Liver (tissue), 9 donors: Measurements from ENCODE around the gene TMA7B. TPM values are rescaled to one million over a fixed set of nuclear protein-coding genes. Genes with fewer than 3 reads are reported as not detected.

Experiments
- DNase-seq: peaks from one replicate; pipeline ENCODE4 v3.0.0-alpha.2; 2017; ENCODE audit warnings: low spot score
- H3K27ac ChIP-seq, 2 donors: one replicate each; pipeline ENCODE4 v1.7.0; 2013; ENCODE audit warnings: inconsistent platforms in 2 of 2, low read length in 2 of 2, control low read depth in 1 of 2, low read depth in 1 of 2, mild to moderate bottlenecking in 1 of 2
- H3K27me3 ChIP-seq, 4 donors: one replicate each; pipeline versions ENCODE4 v1.6.1 to v1.7.0; 2013; ENCODE audit warnings: low read length in 3 of 4, inconsistent platforms in 1 of 4, mild to moderate bottlenecking in 1 of 4, moderate library complexity in 1 of 4; ENCODE audit not compliant: control insufficient read depth in 4 of 4, insufficient read depth in 4 of 4
- H3K36me3 ChIP-seq, 4 donors: one replicate each; pipeline versions ENCODE4 v1.6.1 to v1.7.0; 2013; ENCODE audit warnings: low read length in 3 of 4, mild to moderate bottlenecking in 3 of 4, low read depth in 1 of 4, moderate library complexity in 1 of 4; ENCODE audit not compliant: control insufficient read depth in 4 of 4, insufficient read depth in 3 of 4
- H3K4me1 ChIP-seq, 4 donors: one replicate each; pipeline versions ENCODE4 v1.6.1 to v1.7.0; 2013; ENCODE audit warnings: low read length in 3 of 4, mild to moderate bottlenecking in 3 of 4, moderate library complexity in 1 of 4; ENCODE audit not compliant: control insufficient read depth in 4 of 4, insufficient read depth in 4 of 4
- H3K4me3 ChIP-seq, 3 donors: one replicate each; pipeline versions ENCODE4 v1.6.1 to v1.7.0; 2013; ENCODE audit warnings: low read length in 3 of 3, control low read depth in 1 of 3, low read depth in 1 of 3, mild to moderate bottlenecking in 1 of 3
- H3K9ac ChIP-seq, 2 donors: one replicate each; pipeline ENCODE4 v1.7.0; 2013; ENCODE audit warnings: low read length in 2 of 2, mild to moderate bottlenecking in 2 of 2, moderate library complexity in 2 of 2, control low read depth in 1 of 2, low read depth in 1 of 2
- H3K9me3 ChIP-seq, 4 donors: one replicate each; pipeline versions ENCODE4 v1.6.1 to v1.7.0; 2013; ENCODE audit warnings: low read length in 3 of 4; ENCODE audit not compliant: control insufficient read depth in 4 of 4
- EGR1 ChIP-seq, 2 donors: IDR thresholded peaks; 2 replicates each; pipeline ENCODE4 v1.6.1; 2016 to 2018; ENCODE audit warnings: antibody characterized with exemption in 2 of 2, low read depth in 2 of 2
- FOXA2 ChIP-seq: IDR thresholded peaks from 2 replicates; pipeline ENCODE4 v1.6.1; 2016; ENCODE audit warnings: antibody characterized with exemption
- GABPA ChIP-seq, 2 donors: IDR thresholded peaks in 1 of 2; conservative IDR thresholded peaks in 1 of 2; 2 replicates each; pipeline ENCODE4 v1.6.1; 2016; ENCODE audit warnings: antibody characterized with exemption in 2 of 2, mild to moderate bottlenecking in 1 of 2, moderate library complexity in 1 of 2
- HNF4A ChIP-seq, 2 donors: conservative IDR thresholded peaks; 2 replicates each; pipeline ENCODE4 v1.6.1; 2016; ENCODE audit warnings: antibody characterized with exemption in 2 of 2, mild to moderate bottlenecking in 2 of 2
- HNF4G ChIP-seq: IDR thresholded peaks from 2 replicates; pipeline ENCODE4 v1.6.1; 2016; ENCODE audit warnings: antibody characterized with exemption
- JUND ChIP-seq, 2 donors: IDR thresholded peaks; 2 replicates each; pipeline ENCODE4 v1.6.1; 2016; ENCODE audit warnings: antibody characterized with exemption in 2 of 2
- NR2F2 ChIP-seq: IDR thresholded peaks from 2 replicates; pipeline ENCODE4 v1.6.1; 2016; ENCODE audit warnings: antibody characterized with exemption
- RAD21 ChIP-seq, 2 donors: IDR thresholded peaks; 2 replicates each; pipeline ENCODE4 v1.6.1; 2016; ENCODE audit warnings: antibody characterized with exemption in 2 of 2, mild to moderate bottlenecking in 2 of 2
- REST ChIP-seq: IDR thresholded peaks from 2 replicates; pipeline ENCODE4 v1.6.1; 2016; ENCODE audit warnings: antibody characterized with exemption, mild to moderate bottlenecking
- RXRA ChIP-seq, 2 donors: IDR thresholded peaks; 2 replicates each; pipeline ENCODE4 v1.6.1; 2017 to 2018; ENCODE audit warnings: antibody characterized with exemption in 2 of 2, mild to moderate bottlenecking in 1 of 2
- SP1 ChIP-seq: IDR thresholded peaks from 2 replicates; pipeline ENCODE4 v1.6.1; 2018; ENCODE audit warnings: antibody characterized with exemption, mild to moderate bottlenecking
- TAF1 ChIP-seq: conservative IDR thresholded peaks from 2 replicates; pipeline ENCODE4 v1.6.1; 2016; ENCODE audit warnings: antibody characterized with exemption, mild to moderate bottlenecking
- ZBTB33 ChIP-seq: IDR thresholded peaks from 2 replicates; pipeline ENCODE4 v1.6.1; 2016; ENCODE audit warnings: antibody characterized with exemption
- WGBS: extraction: QIAGEN DNeasy Blood & Tissue Kit; methylation state at CpG from one replicate; pipeline ENCODE4 v1.1.7; 2013; 5-methylcytosine and 5-hydroxymethylcytosine counted together
- polyA plus RNA-seq, 2 donors: library from polyadenylated mRNA; stranded (reverse) in 1 of 2; unstranded in 1 of 2; fragments of 200-250 nt in 1 of 2; fragments of >200 nt in 1 of 2; fragmentation: Nextera tagmentation in 1 of 2; extraction: Ambion mirVana in 1 of 2; gene quantifications; one replicate each; pipeline versions ENCODE4 v1.2.1 to v1.2.3, GENCODE V29; 2013 to 2015
- total RNA-seq, 2 donors: library from RNA; depleted of rRNA; stranded (reverse); fragments of >200 nt; gene quantifications; one replicate each; pipeline ENCODE4 v1.2.3, GENCODE V29; 2014
- TF ChIP-seq, protein P1 (sequence below): IDR thresholded peaks from 2 replicates; pipeline ENCODE4 v1.6.1; 2016; ENCODE audit warnings: antibody characterized with exemption
- TF ChIP-seq, protein P2 (sequence below): IDR thresholded peaks from 2 replicates; pipeline ENCODE4 v1.6.1; 2016; ENCODE audit warnings: antibody characterized with exemption
- donor health status: healthy.
- donor health status: healthy.
- donor health status: healthy.
- donor health status: healthy.
- donor health status: healthy.

The TMA7B gene
- total and polyA plus RNA-seq, 4 donors: 0.25 to 2.1 TPM; not detected in 2

DNA sequence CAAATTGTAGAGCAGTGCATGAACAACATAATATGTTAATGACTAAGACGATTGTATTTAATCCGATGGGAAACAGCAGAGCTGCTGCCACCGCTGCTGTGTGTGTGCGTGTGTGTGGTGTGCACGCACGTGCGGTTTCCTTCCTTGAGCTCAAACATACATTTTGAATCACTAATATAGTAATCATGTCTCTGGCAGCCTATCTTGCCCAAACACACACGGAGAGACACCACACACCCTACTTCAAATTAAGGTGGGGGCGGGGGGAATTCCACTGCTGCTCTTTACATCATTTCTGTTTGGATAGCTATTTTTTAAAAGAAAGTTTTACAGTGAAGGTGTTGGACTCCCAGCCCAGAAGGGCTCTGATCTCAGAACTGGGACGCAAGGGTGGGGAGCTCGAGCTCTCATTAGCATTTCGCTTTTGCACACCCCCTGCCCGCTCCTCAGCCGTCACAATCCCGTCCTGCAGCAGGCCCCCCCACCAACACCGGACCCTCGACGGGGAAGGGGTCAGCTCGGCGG, 33.9 kb downstream of the TMA7B start:
- no peak overlapping the region for H3K4me3 ChIP-seq
- peak; percentile 58 for DNase-seq

DNA sequence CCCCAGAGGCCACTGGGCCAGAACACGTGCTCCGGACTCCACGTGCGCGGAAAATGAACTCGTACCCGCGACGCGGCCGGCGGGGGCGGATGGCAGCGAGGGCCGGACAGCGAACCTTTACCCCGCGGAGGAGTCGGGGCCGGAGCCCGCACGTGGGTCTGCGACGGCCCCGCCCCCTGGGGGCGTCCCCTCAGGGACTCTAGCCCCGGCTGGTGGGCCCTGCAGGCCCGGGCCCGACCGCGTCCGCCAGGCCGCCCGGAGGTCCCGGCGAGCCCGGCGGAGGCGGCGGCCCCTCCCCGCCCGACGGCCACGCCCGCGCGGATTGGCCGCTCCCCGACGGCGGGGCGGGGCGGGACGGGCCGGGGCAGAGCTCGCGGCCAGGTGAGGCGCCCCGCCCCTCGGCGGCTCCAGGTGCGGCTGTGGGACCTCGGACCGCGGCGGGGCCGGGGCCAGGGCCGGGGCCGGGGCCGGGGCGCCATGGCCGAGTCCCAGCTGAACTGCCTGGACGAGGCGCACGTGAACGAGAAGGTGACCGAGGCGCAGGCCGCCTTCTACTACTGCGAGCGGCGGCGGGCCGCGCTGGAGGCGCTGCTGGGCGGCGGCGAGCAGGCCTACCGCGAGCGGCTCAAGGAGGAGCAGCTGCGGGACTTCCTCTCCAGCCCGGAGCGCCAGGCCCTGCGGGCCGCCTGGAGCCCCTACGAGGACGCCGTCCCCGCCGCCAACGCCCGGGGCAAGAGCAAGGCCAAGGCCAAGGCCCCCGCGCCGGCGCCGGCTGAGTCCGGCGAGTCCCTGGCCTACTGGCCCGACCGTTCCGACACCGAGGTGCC, 34.6 kb downstream of the TMA7B start, which contains the start of gene FAM83F:
TSS of gene FAM83F (plus strand) at position 389 of the 827 bp plus-strand sequence. CDS start at position 478, 89 bp downstream.
- H3K4me1 ChIP-seq: peaks cover 20 to 76% (median 67%) of the 10 kb centered on the region in 4 donors
- no peaks in the 10 kb centered on the region for H3K36me3 ChIP-seq
- WGBS: 31% methylated on average over 115 of the region's 115 CpGs
- TF ChIP-seq FOXA2: no peak
- no peak for TF ChIP-seq NR2F2
- peak in 1 of 2 donors; percentile 5 for TF ChIP-seq RXRA (IDR thresholded peaks at IDR 0.05)
- TF ChIP-seq, protein P1, sequence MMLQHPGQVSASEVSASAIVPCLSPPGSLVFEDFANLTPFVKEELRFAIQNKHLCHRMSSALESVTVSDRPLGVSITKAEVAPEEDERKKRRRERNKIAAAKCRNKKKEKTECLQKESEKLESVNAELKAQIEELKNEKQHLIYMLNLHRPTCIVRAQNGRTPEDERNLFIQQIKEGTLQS: no peak
- TF ChIP-seq EGR1 (IDR thresholded peaks at IDR 0.05; ENCODE audit: low read depth in 2 of 2): peak; percentile 43 to 64
- peak; percentile 61 for DNase-seq
- H3K9ac ChIP-seq: no peak within 1 kb of the TSS
- no peaks in the 10 kb centered on the region for H3K27me3 ChIP-seq
- peak within 1 kb of the TSS in 1 of 2 donors; percentile 22 for H3K27ac ChIP-seq
- H3K9me3 ChIP-seq: no peaks in the 10 kb centered on the region
- peak within 1 kb of the TSS in 1 of 3 donors; percentile 41 for H3K4me3 ChIP-seq

More for the DNA sequence above, 33.9 kb downstream of the TMA7B start:
- 49% methylated on average over 20 of the region's 20 CpGs for WGBS
- Histone ChIP-seq H3K27ac (no peak overlapping the region), H3K27me3 (no peaks in the 10 kb centered on the region), H3K4me1 (peaks cover 17 to 72% (median 61%) of the 10 kb centered on the region in 4 donors), H3K9ac (no peak overlapping the region), H3K9me3 (no peaks in the 10 kb centered on the region), H3K36me3 (no peaks in the 10 kb centered on the region)
- TF ChIP-seq, protein P1: no peak
- no peak for TF ChIP-seq TAF1
- TF ChIP-seq, protein P2, sequence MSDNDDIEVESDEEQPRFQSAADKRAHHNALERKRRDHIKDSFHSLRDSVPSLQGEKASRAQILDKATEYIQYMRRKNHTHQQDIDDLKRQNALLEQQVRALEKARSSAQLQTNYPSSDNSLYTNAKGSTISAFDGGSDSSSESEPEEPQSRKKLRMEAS: no peak
- TF ChIP-seq EGR1 (IDR thresholded peaks at IDR 0.05; ENCODE audit: low read depth in 2 of 2): no peak
- no peak for TF ChIP-seq HNF4G
- TF ChIP-seq NR2F2: no peak
- TF ChIP-seq GABPA (IDR thresholded peaks at IDR 0.05 in 1 of 2, conservative IDR thresholded peaks at IDR 0.05 in 1 of 2): no peak
- TF ChIP-seq FOXA2: no peak

DNA sequence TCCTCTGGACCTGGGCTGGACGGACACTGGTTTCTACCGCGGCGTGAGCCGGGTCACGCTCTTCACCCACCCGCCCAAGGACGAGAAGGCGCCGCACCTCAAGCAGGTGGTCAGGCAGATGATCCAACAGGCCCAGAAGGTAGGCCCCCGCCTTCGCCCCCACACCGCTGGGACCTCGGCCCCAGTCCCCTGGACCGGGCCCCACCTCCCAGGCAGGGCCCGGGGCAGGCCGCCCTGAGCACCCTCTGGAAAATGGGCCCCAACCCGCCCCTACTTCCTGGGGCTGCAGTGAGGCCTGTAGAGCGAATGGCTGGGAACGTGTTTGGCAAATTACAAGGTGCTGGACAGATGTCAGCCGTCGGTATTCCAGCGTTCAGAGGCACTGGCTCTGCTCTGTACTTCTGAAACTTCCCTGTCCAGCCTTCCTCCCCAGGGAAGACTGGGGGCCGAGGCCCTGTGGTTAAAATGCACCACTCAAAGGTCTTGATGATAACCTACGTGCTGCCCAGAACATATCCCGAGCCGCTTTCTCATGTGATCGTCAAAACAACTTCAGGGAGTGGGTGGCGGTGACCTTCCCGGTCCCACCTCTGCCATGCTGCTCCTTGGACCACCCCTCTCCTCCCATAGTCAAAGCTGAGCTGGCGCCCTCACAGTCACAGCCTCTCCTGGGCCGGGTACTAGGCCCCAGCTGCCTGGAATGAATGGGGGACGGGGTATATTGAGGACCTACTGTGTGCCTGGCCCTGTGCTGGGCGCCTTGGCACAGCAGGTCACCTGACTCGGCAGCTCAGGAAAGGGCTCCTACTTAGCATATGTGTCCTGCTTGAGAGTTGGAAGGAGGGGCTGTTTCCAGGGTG, 35.4 kb downstream of the TMA7B start:
- Histone ChIP-seq H3K27ac (peak overlapping the region in 1 of 2 donors; percentile 22), H3K4me3 (peak overlapping the region in 1 of 3 donors; percentile 41), H3K9ac (no peak overlapping the region), H3K9me3 (no peaks in the 10 kb centered on the region), H3K27me3 (no peaks in the 10 kb centered on the region), H3K4me1 (peaks cover 20 to 70% (median 62%) of the 10 kb centered on the region in 4 donors), H3K36me3 (no peaks in the 10 kb centered on the region)
- no peak for TF ChIP-seq TAF1
- TF ChIP-seq, protein P2: no peak
- no peak for TF ChIP-seq ZBTB33
- no peak for TF ChIP-seq SP1
- TF ChIP-seq RAD21 (IDR thresholded peaks at IDR 0.05): no peak
- TF ChIP-seq REST: no peak
- TF ChIP-seq NR2F2: no peak
- no peak for TF ChIP-seq GABPA (IDR thresholded peaks at IDR 0.05 in 1 of 2, conservative IDR thresholded peaks at IDR 0.05 in 1 of 2)
- TF ChIP-seq JUND (IDR thresholded peaks at IDR 0.05): no peak
- no peak for TF ChIP-seq HNF4A (conservative IDR thresholded peaks at IDR 0.05)
- 70% methylated on average over 35 of the region's 35 CpGs for WGBS
- no peak for DNase-seq
